ENCODE results near the gene TMEM132A. TPM values are rescaled to one million over a fixed set of nuclear protein-coding genes. Genes with fewer than 3 reads are reported as not detected.
A peak's percentile ranks its signal among the peaks of the same experiment; 100 is the strongest.

Gene TMEM132A
- total RNA-seq (2014; rRNA removed; shearing (Covaris generic)) = 29.0 and 57.9 TPM in 2 replicates

DNA sequence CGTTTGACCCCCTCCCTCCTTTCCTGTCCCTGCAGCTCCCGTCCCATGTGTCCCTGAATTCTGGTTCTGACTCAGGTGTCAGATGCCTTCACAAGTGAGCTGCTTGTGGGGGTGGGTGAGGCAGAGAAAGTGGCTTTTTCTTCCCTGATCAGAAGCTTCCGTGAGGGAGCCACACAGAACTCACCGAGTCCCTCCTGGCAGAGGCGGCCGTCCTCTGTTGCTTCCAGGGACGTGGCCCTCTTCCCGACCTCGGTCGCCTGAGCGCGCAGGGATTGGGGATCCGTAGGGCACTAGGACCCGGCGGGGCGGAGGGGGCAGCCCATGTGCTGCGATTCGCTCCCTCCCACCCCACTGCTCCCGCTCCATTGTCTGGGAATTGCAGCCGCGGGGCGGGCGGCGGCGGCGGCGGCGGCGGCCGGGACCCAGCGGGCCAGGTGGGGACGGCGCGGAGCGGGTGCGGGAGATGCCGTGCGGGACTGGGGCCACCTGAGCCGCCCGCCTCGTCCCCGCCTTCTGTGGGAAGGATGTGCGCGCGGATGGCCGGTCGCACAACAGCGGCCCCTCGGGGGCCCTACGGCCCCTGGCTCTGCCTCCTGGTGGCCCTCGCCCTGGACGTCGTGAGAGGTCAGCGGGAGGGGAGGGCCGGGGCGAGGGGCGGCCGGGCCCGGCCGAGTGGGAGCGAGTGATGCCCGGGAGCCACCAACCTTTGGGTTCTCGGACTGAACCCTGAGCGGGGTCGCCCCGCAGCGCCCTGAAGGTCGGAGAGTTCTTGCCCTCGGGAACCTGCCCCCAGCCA, at the start of gene TMEM132A:
TSS of gene TMEM132A (plus strand) at position 351 of the 796 bp plus-strand sequence. CDS start at position 525, 174 bp downstream.
- DNase-seq (ENCODE audit: low read depth) = peak; percentile 65

DNA sequence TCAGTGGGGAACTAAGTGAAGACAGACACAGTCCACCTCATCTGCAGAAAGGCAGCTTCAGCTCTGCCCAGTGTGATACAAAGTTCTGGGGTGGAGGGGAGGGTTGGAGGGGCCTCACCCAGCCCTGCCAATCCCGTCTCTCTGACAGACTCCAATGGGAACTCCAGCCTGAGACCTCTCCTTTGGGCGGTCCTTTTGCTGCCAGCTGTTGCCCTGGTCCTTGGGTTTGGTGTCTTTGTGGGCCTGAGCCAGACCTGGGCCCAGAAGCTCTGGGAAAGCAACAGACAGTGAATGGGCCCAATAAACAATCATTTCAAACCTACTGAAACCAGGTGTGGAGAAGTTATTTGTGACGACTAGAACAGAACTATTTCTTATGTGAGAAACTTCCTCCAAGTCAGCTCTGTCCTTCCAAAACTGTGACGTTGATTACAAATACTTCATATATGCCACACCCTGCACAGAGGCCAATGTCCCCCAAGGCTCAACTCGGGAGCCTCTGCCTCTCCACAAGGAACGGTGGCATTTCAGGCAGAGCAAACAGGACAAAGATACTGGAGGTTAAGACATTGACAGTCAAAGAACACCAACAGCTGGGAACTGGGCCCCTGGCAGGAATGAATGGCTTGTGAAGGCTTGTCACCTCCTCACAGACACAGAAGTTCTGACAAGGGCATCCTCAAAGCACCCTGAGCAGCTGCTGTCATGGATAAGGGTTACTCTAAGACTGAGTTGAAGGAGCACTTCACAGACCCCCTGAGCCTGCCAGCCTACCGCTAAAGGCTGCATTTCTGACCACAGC, 48.7 kb upstream of the TMEM132A start:
- no peak for DNase-seq (ENCODE audit: low read depth)

DNA sequence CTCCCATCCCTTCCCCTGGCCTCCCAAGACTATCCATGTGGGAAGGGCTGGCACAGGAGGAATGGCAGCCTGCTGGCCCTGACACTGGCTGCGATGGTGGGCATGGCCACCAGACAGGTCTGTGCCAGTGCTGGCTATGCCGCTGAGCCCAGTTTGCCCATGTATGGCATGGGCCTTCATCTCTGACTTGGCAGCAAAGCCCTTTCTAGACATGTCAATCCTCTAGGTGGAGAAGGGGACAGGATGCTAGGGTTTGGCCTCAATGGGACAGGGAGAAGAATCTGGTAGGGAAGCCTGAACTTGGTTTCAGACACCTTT, 48.1 kb upstream of the TMEM132A start:
- no peak for DNase-seq (ENCODE audit: low read depth)

GRCh38 chr11:60878245-60879101, 45.8 kb upstream of the TMEM132A start:
- DNase-seq (ENCODE audit: low read depth) = no peak

DNA sequence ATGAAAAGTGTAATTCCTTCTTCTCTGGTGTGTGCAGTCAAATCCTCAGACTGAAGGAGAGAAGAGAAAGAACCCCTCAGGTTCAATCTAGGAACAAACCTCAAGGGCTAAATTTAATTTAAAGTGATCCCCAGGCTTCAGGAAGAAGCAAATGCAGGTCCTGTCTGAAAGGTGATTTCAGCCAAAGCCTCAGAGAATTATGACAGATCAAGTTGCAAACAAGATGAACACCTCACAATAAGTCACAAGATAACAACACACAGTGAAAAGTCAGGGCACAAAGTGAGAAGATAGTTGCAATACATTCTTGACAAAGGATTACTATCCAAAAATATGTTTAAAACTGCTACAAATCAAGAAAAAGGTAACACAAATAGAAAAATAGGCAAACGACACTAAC, 45.2 kb upstream of the TMEM132A start:
- DNase-seq (ENCODE audit: low read depth) = no peak

GRCh38 chr11:60879971-60880588, 44.2 kb upstream of the TMEM132A start:
- DNase-seq (ENCODE audit: low read depth) = no peak

GRCh38 chr11:60880643-60881282, 43.5 kb upstream of the TMEM132A start:
- no peak for DNase-seq (ENCODE audit: low read depth)

- peak; percentile 66 for DNase-seq (ENCODE audit: low read depth)
Observed at GRCh38 chr11:60887556-60887955, 36.7 kb upstream of the TMEM132A start.

DNA sequence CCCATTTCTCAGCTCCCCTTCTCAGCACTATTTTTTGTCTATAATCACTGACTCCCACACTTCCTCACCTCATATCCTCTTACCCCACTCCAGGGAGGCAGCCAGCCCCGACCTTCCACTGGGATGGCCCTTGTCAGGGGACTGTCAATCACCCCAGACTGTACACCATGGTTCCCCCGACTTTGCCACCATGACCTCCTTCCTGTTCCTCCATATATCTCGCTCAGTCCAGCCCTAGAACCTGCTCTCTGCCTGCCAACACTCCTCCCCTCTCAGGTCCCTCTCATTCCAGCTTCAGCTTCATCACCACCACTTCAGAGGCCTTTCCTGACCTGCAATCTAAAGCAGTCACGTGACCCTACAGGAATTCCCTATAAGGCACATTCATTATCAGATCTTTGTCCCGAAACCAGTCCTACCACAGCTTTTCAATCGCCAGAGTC, 34.4 kb upstream of the TMEM132A start:
- DNase-seq (ENCODE audit: low read depth) = no peak

GRCh38 chr11:60890696-60891095, 33.6 kb upstream of the TMEM132A start:
- no peak for DNase-seq (ENCODE audit: low read depth)

- DNase-seq (ENCODE audit: low read depth) = no peak
Observed at GRCh38 chr11:60891103-60891741, 33.0 kb upstream of the TMEM132A start.

GRCh38 chr11:60895687-60896086, 28.6 kb upstream of the TMEM132A start:
- DNase-seq (ENCODE audit: low read depth) = no peak

GRCh38 chr11:60897496-60897895, 26.8 kb upstream of the TMEM132A start:
- no peak for DNase-seq (ENCODE audit: low read depth)

DNA sequence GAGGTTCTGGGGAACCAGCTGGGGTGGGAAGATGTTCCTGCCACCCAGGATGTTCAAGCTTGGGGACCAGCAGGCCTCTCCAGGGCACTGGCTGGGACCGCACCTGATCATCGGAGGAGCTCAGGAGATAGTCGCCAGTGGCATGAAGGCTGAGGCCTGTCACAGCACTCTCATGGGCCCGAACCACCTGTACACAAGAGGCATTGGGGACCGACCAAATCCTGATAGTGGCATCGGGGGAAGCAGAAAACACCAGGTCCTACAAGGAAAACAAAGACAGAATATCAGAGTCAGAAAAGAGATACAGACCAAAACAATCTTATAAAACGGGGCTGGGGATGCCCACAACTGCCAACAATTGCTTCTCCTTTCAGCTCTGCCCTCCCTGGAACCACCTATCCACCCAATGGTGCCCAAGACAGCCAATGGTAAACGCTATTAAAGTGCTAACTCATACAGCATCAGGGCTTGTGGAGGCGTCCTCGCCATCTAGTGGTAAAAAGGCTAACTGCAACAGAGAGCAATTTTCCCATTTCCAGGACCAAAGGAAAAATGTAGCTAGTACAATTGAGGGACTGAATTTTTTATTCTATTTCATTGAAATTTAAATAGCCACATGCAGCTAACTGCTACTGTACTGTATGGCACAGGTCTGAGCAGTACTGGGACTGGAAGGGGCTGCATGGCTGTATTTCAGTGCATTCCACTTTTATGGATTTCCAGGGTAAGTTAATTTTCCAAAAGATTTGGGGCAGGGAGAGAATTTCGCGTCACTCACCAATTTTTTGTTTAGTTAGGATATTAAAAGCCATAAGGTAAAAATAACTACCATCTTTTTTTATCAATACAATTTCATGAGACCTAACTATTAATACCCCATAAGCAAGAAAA, 25.0 kb upstream of the TMEM132A start:
- peak; percentile 62 for DNase-seq (ENCODE audit: low read depth)

- no peak for DNase-seq (ENCODE audit: low read depth)
Observed at GRCh38 chr11:60899977-60900376, 24.3 kb upstream of the TMEM132A start.

DNA sequence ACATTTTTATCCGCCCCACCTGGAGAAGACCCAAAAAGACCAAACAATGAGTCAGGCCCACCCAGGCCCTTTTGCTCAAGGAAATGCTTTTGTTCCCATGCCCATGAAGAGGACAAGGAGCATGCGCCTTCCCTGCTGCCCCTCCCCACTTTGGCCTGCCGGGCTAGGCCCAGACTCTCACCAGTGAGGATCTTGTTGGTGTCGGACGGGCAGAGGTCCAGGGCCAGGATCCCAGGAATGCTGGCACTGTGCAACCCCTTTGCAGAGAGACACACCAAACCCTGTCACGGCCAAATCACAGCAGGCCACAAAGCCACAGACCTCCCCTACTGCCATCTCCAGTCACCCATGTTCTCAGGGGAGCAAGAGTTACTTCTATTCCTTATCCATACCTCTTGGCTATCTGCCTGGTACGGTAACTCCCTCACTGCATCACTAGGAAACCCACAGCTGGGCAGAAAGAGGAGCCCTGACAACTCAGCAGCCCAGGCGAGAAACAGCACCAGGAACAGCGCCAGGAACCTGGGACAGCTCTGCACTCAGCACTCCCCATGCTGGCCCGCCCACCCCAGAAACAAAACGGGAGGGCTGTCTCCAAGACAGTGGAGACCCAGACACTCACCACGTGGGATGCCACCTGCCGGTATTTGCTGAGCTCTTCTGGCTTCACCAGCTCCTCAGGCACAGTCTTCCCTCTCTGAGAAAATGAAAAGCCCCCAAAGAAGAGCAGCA, 23.4 kb upstream of the TMEM132A start:
- DNase-seq (ENCODE audit: low read depth) = no peak

DNA sequence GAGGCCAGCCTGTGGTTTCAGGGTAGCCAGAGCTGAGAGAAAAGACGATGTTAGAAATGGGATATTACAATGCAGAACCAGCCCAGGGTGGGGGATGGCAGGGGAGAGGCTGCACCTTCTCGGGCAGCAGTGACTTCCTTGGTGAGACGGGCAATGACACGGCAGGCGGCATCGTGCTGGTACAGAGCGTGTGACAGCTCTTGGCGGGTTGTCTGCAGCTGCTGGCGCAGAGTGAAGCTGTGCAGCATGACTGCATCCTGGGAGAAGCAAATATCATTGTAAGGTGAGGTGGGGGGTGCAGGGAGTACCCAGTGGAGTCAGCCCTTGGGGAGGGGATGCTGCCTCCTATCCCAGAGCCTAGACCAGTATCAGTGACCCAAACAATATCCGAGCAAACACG, 21.6 kb upstream of the TMEM132A start:
- DNase-seq (ENCODE audit: low read depth) = no peak

- no peak for DNase-seq (ENCODE audit: low read depth)
Observed at GRCh38 chr11:60905047-60905446, 19.2 kb upstream of the TMEM132A start.
